K562 (cell line): ENCODE measurements around the gene SLCO1B1. TPM values are rescaled to one million over a fixed set of nuclear protein-coding genes. Genes with fewer than 3 reads are reported as not detected.

Source experiments
- ATAC-seq: fragments of 200-7000 bp; cut with Tn5 transposase; 3 replicates; pipeline ENCODE4 v1.9.1; 2020; ENCODE audit warnings: moderate library complexity
- BruUV-seq: library from RNA; stranded (reverse); fragments of 400-500 nt; replicated peaks from 2 replicates; lab custom pipeline; 2021; lab: Mats Ljungman, UMichigan
- CTCF ChIA-PET: fragments of 300-600 bp; formaldehyde crosslinking; extraction: SDS; loops from one replicate; lab custom pipeline; 2021; ENCODE audit warnings: low intra/inter-chr PET ratio; lab: Yijun Ruan, JAX
- POLR2A ChIA-PET: fragments of 300-600, 350-650 bp; sonication (Branson Sonifier 250); formaldehyde crosslinking; extraction: SDS; loops from one replicate; lab custom pipeline; 2021; ENCODE audit warnings: antibody characterized with exemption, inconsistent platforms; lab: Yijun Ruan, JAX
- DNase-seq, 4 experiments: peaks; one replicate each; pipeline versions ENCODE4 v3.0.0 to v3.0.0-alpha.2; 2011 to 2018; ENCODE audit warnings: low spot score in 3 of 4, mixed read lengths in 3 of 4; ENCODE audit errors: extremely low read depth in 1 of 4
- FAIRE-seq: peaks from 2 replicates; lab custom pipeline; 2011; peaks lifted over from hg19 to GRCh38; lab: Jason Lieb, UNC
- H2AFZ ChIP-seq: 2 replicates; pipeline ENCODE4 v1.6.0; 2011; ENCODE audit warnings: low read depth, low read length, control low read depth, inconsistent platforms
- H3K27ac ChIP-seq: fragments of 200-600 bp; 3 replicates; pipeline ENCODE4 v1.8.0; 2011; ENCODE audit warnings: low read depth, mild to moderate bottlenecking, control low read depth, inconsistent platforms, low read length, moderate library complexity, mixed read lengths; ENCODE audit errors: extremely low read depth
- H3K27me3 ChIP-seq, 2 experiments: fragments of 300-600 bp in 1 of 2; 2 replicates in 1 of 2; 3 replicates in 1 of 2; pipeline versions ENCODE4 v1.6.0 to v1.8.0; 2011; ENCODE audit warnings: inconsistent platforms in 2 of 2, low read length in 2 of 2, mild to moderate bottlenecking in 1 of 2, mixed read lengths in 1 of 2, moderate library complexity in 1 of 2; ENCODE audit not compliant: control insufficient read depth in 2 of 2, insufficient read depth in 2 of 2
- H3K36me3 ChIP-seq: fragments of 300-600 bp; 3 replicates; pipeline ENCODE4 v1.8.0; 2011; ENCODE audit warnings: mild to moderate bottlenecking, low read length, inconsistent platforms; ENCODE audit not compliant: control insufficient read depth, insufficient read depth
- H3K4me1 ChIP-seq, 2 experiments: fragments of 200-600 bp in 1 of 2; replicated peaks in 1 of 2; 2 replicates in 1 of 2; 3 replicates in 1 of 2; pipeline versions ENCODE4 v1.5.1 to v1.8.0; 2011; ENCODE audit warnings: inconsistent platforms in 2 of 2, low read length in 2 of 2, mild to moderate bottlenecking in 1 of 2, mixed read lengths in 1 of 2, moderate library complexity in 1 of 2; ENCODE audit not compliant: control insufficient read depth in 2 of 2, insufficient read depth in 2 of 2
- H3K4me2 ChIP-seq: 2 replicates; pipeline ENCODE4 v1.6.1; 2011; ENCODE audit warnings: low read length, control low read depth, inconsistent platforms, mixed read lengths; ENCODE audit not compliant: insufficient read depth
- H3K4me3 ChIP-seq: fragments of 200-600 bp; sonication (generic), shearing (Covaris generic); 2 replicates; pipeline ENCODE4 v1.5.1; 2016; ENCODE audit warnings: control low read depth, inconsistent platforms
- H3K79me2 ChIP-seq: fragments of 200-600 bp; 3 replicates; pipeline ENCODE4 v1.8.0; 2011; ENCODE audit warnings: low read length, inconsistent platforms; ENCODE audit not compliant: control insufficient read depth, insufficient read depth
- H3K9ac ChIP-seq, 2 experiments: 2 replicates each; pipeline versions ENCODE4 v1.6.0 to v1.6.1; 2011; ENCODE audit warnings: low read depth in 2 of 2, low read length in 2 of 2, control low read depth in 1 of 2, inconsistent platforms in 1 of 2, mild to moderate bottlenecking in 1 of 2, mixed read lengths in 1 of 2; ENCODE audit not compliant: insufficient read depth in 1 of 2
- H3K9me1 ChIP-seq: one replicate; pipeline ENCODE4 v1.6.0; 2011; ENCODE audit warnings: inconsistent platforms, mild to moderate bottlenecking, low read length, moderate library complexity; ENCODE audit not compliant: control insufficient read depth, insufficient read depth
- H3K9me3 ChIP-seq: replicated peaks from 2 replicates; pipeline ENCODE4 v1.5.1; 2011; ENCODE audit warnings: low read depth, low read length, inconsistent platforms; ENCODE audit not compliant: control insufficient read depth, insufficient read depth
- H4K20me1 ChIP-seq: replicated peaks from 2 replicates; pipeline ENCODE4 v1.6.1; 2011; ENCODE audit warnings: low read length, inconsistent platforms, mixed read lengths; ENCODE audit not compliant: control insufficient read depth, insufficient read depth
- CTCF ChIP-seq, 3 experiments: IDR thresholded peaks in 2 of 3; conservative IDR thresholded peaks in 1 of 3; 2 replicates each; pipeline ENCODE4 v1.5.1; 2011 to 2012; ENCODE audit warnings: low read length in 3 of 3, mild to moderate bottlenecking in 3 of 3, control low read depth in 2 of 3, improper control_type of control experiment in 1 of 3, inconsistent platforms in 1 of 3, low read depth in 1 of 3, mixed read lengths in 1 of 3, moderate library complexity in 1 of 3; ENCODE audit not compliant: insufficient read depth in 2 of 3
- DEAF1 ChIP-seq: fragments of 450-650 bp; formaldehyde crosslinking; IDR thresholded peaks from 2 replicates; pipeline ENCODE4 v1.4.0; 2020; ENCODE audit warnings: mild to moderate bottlenecking, moderate library complexity
- DLX4 ChIP-seq: fragments of 250-450 bp; sonication (Bioruptor Pico); IDR thresholded peaks from 2 replicates; pipeline ENCODE4 v1.6.1; 2021; ENCODE audit warnings: mild to moderate bottlenecking
- NR1H2 ChIP-seq: sonication (generic); formaldehyde crosslinking; IDR thresholded peaks from 2 replicates; pipeline ENCODE4 v1.4.0; 2020; ENCODE audit warnings: mild to moderate bottlenecking, missing genetic modification reagents
- RAD21 ChIP-seq, 2 experiments: fragments of 250-450 bp in 1 of 2; fragments of 450-650 bp in 1 of 2; sonication (Bioruptor Pico) in 1 of 2; formaldehyde crosslinking in 1 of 2; IDR thresholded peaks in 1 of 2; conservative IDR thresholded peaks in 1 of 2; 2 replicates each; pipeline versions ENCODE4 v1.4.0 to v1.8.0; 2020 to 2022; ENCODE audit warnings: mild to moderate bottlenecking in 2 of 2, moderate library complexity in 1 of 2
- REST ChIP-seq, 2 experiments: fragments of 450-650 bp; formaldehyde crosslinking in 1 of 2; IDR thresholded peaks; 2 replicates each; pipeline versions ENCODE4 v1.4.0 to v1.6.1; 2014 to 2020; ENCODE audit warnings: mild to moderate bottlenecking in 2 of 2, borderline replicate concordance in 1 of 2, low read depth in 1 of 2
- SMC3 ChIP-seq: conservative IDR thresholded peaks from 2 replicates; pipeline ENCODE4 v1.6.1; 2011; ENCODE audit warnings: low read depth, low read length, improper control_type of control experiment; ENCODE audit not compliant: insufficient read depth
- TRIM24 ChIP-seq, 2 experiments: fragments of 450-650 bp; IDR thresholded peaks; 2 replicates each; pipeline ENCODE4 v1.6.1; 2016
- WGBS: fragments of 100-300 bp; shearing (Covaris generic); methylation state at CpG from one replicate; pipeline ENCODE4 v1.1.6; 2016; ENCODE audit warnings: low coverage, mixed read lengths; ENCODE audit not compliant: insufficient coverage; ENCODE audit errors: missing lambda C conversion rate; 5-methylcytosine and 5-hydroxymethylcytosine counted together
- in situ Hi-C: fragments of 300-500 bp; cut with MboI; formaldehyde crosslinking; loops from 4 replicates; pipeline ENCODE4 v1.15.0; 2018; ENCODE audit warnings: inconsistent platforms, mixed read lengths
- intact Hi-C: fragments of 100-400 bp; cut with micrococcal nuclease; formaldehyde crosslinking; loops from 2 replicates; pipeline ENCODE4 v1.14.2; 2022
- polyA plus RNA-seq, 8 experiments: library from polyadenylated mRNA; depleted of rRNA in 4 of 8; stranded (reverse) in 5 of 8; unstranded in 3 of 8; fragments of >200 nt; fragmentation: Nextera tagmentation in 2 of 8; fragmentation: Illumina TruSeq in 1 of 8; extraction: Ambion mirVana in 2 of 8; extraction: Trizol in 1 of 8; gene quantifications; 2 replicates each; pipeline versions ENCODE4 v1.2.1 to v1.2.3, GENCODE V29; 2011 to 2014; ENCODE audit warnings: inconsistent platforms in 1 of 8, missing spikeins in 1 of 8
- total RNA-seq, 7 experiments: library from RNA; depleted of rRNA in 6 of 7; stranded (reverse); fragments of >200 nt in 6 of 7; fragmentation: Illumina TruSeq in 2 of 7; extraction: Trizol in 2 of 7; gene quantifications; 2 replicates each; pipeline versions ENCODE4 v1.2.1 to v1.2.3, GENCODE V29; 2011 to 2021; ENCODE audit warnings: low replicate concordance in 1 of 7

The SLCO1B1 gene
- total and polyA plus RNA-seq, 9 of the 15 experiments (the other 6 are each of a cell fraction or from before 2014, with no cell fraction given): 0.04 TPM; not detected in 8

- WGBS: 3% methylated on average over 3 of the region's 3 CpGs
- Histone ChIP-seq H3K9me1 (no peaks in the 10 kb centered on the region), H3K4me2 (no peak overlapping the region), H3K4me1 (no peaks in the 10 kb centered on the region), H3K9ac (no peak overlapping the region), H4K20me1 (no peaks in the 10 kb centered on the region), H3K27me3 (no peaks in the 10 kb centered on the region), H3K79me2 (no peaks in the 10 kb centered on the region), H3K4me3 (no peak overlapping the region), H3K27ac (no peak overlapping the region), H2AFZ (no peak overlapping the region), H3K9me3 (no peaks in the 10 kb centered on the region), H3K36me3 (no peaks in the 10 kb centered on the region)
- no TSS peak for BruUV-seq
- DNase-seq (peak; percentile 13 to 43 (median 22)), ATAC-seq (no peak), FAIRE-seq (no peak)
- intact Hi-C loops (loop anchor here (5.0 kb wide), 2 partner anchors 523 to 708 kb away; no protein-coding TSS in a partner anchor), in situ Hi-C loops (no loop called here)
- ChIA-PET POLR2A (no interaction called here), CTCF (no interaction called here)
- TF ChIP-seq DLX4 (CRISPR knock-in tag): no peak
- TF ChIP-seq DEAF1 (CRISPR knock-in tag): 0 out of 2 replicates have a peak, but pooled peaks have one; percentile 25
- TF ChIP-seq RAD21 (CRISPR knock-in tag; conservative IDR thresholded peaks at IDR 0.05 in 1 of 2, IDR thresholded peaks at IDR 0.05 in 1 of 2): peak; percentile 42 to 69; a peak in 3 of 4 replicates
- peak; percentile 37 for TF ChIP-seq SMC3
- TF ChIP-seq REST (IDR thresholded peaks at IDR 0.05; ENCODE audit: borderline replicate concordance): peak; percentile 45; the same call in 1 of the 2 replicates
- no peak for TF ChIP-seq REST (CRISPR knock-in tag; IDR thresholded peaks at IDR 0.05; ENCODE audit: low read depth)
- peak; percentile 40 to 64 (median 51) for TF ChIP-seq CTCF (IDR thresholded peaks at IDR 0.05 in 2 of 3, conservative IDR thresholded peaks at IDR 0.05 in 1 of 3; ENCODE audit: insufficient read depth in 2 of 3, low read depth in 1 of 3, low read length in 3 of 3)
- TF ChIP-seq NR1H2 (CRISPR knock-in tag): no peak
- no peak for TF ChIP-seq TRIM24 (IDR thresholded peaks at IDR 0.05)
Measured at GRCh38 chr12:21169878-21170472, 39.0 kb downstream of the SLCO1B1 start.
